Lower lobe of right lung (tissue), 2 donors: ENCODE measurements around the gene WDR62. TPM values are rescaled to one million over a fixed set of nuclear protein-coding genes. Genes with fewer than 3 reads are reported as not detected.

Experiments
- ATAC-seq, 2 donors: fragments of 200-7000 bp; cut with Tn5 transposase; one replicate each; pipeline ENCODE4 v1.9.1; 2020 to 2022; ENCODE audit warnings: mild to moderate bottlenecking in 2 of 2, moderate library complexity in 2 of 2
- DNase-seq: peaks from one replicate; pipeline ENCODE4 v3.0.0-alpha.2; 2020
- H3K27ac ChIP-seq: fragments of 200-600 bp; one replicate; pipeline ENCODE4 v1.8.0; 2022
- H3K27me3 ChIP-seq: fragments of 200-600 bp; one replicate; pipeline ENCODE4 v1.8.0; 2022; ENCODE audit warnings: low read depth
- H3K36me3 ChIP-seq: fragments of 200-600 bp; one replicate; pipeline ENCODE4 v1.8.0; 2022; ENCODE audit warnings: mild to moderate bottlenecking
- H3K4me1 ChIP-seq: fragments of 200-600 bp; one replicate; pipeline ENCODE4 v1.8.0; 2022
- H3K4me3 ChIP-seq: fragments of 200-600 bp; one replicate; pipeline ENCODE4 v1.8.0; 2022; ENCODE audit warnings: mild to moderate bottlenecking
- H3K9me3 ChIP-seq: fragments of 200-600 bp; one replicate; pipeline ENCODE4 v1.8.0; 2022
- intact Hi-C: fragments of 100-400 bp; cut with DNase I; formaldehyde crosslinking; loops from one replicate; pipeline ENCODE4 v1.11.0; 2022
- total RNA-seq: library from RNA; stranded (reverse); fragmentation: NEBNext Ultra II Directional; extraction: Animal tissue kit (Norgen Biotek cat#: 25700); gene quantifications from one replicate; pipeline ENCODE4 v1.2.1, GENCODE V29; 2021
- TF ChIP-seq, protein P1 (sequence below): fragments of 200-600 bp; IDR thresholded peaks from one replicate; pipeline ENCODE4 v1.8.0; 2022; ENCODE audit warnings: antibody characterized with exemption, mild to moderate bottlenecking
- donor health status: DM: no; HTN: yes; CAD: no; lungs with severe emphysema.

The WDR62 gene
- total RNA-seq, 1 donor from 2014 or later, result 1.3 TPM

DNA sequence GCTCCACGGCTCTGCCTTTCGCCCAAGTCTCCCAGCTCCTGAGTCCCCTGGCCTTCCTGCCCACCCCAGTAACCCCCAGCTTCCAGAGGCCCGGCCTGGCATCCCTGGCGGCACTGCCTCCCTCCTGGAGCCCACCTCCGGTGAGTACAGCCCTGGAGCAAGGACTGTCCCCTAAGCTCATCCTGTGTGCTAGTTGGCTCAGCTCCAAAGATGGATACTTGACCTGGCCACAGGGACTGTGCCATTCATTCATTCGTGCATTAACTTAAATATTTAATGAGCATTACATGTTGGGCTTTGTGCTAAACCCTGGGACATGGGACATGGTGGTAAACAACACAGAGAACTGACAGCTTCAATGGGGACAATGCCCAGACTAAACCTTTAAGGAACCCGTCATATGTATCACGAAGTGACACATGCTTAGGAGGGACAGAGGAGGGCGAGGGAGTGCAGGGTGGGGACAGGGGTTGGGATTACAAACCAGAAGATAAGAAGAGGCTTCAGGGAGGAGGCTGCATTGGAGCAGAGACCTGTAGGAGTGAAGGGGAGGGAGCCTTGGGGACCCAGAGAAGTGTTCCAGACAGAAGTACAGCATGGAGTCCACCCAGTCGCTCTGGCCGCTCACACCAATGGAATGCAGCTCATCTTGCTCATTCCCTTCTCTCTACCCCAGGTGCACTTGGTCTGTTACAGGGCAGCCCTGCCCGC lies 49.3 kb downstream of the WDR62 start:
- intact Hi-C loops, result no loop called here
- no peak overlapping the region for H3K4me3 ChIP-seq
- ATAC-seq, result no peak

DNA sequence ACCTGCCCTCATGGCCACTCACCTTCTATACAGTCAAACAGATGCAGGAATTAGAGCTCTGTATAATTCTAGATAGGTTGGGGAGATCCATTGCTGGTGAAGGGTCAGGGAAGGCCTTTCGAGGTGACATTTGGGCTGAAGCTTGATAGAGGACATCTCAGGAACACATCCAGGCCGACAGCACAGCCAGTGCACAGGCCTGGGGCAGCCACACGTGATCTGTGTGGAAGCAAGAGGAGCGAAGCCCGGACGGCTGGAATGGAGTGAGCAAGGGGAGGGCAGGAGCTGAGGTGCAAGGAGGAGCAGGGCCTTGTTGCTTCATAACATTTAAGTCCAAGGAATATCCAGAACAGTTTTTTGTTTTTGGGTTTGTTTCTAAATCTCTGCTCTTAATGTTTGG lies 51.7 kb downstream of the WDR62 start:
- Histone ChIP-seq H3K27me3 (no peaks in the 10 kb centered on the region), H3K4me3 (no peak overlapping the region), H3K36me3 (peaks cover 10% of the 10 kb centered on the region), H3K9me3 (no peaks in the 10 kb centered on the region), H3K4me1 (no peaks in the 10 kb centered on the region), H3K27ac (no peak overlapping the region)
- DNase-seq (no peak), ATAC-seq (no peak)
- intact Hi-C loops, result no loop called here
- TF ChIP-seq, protein P1, sequence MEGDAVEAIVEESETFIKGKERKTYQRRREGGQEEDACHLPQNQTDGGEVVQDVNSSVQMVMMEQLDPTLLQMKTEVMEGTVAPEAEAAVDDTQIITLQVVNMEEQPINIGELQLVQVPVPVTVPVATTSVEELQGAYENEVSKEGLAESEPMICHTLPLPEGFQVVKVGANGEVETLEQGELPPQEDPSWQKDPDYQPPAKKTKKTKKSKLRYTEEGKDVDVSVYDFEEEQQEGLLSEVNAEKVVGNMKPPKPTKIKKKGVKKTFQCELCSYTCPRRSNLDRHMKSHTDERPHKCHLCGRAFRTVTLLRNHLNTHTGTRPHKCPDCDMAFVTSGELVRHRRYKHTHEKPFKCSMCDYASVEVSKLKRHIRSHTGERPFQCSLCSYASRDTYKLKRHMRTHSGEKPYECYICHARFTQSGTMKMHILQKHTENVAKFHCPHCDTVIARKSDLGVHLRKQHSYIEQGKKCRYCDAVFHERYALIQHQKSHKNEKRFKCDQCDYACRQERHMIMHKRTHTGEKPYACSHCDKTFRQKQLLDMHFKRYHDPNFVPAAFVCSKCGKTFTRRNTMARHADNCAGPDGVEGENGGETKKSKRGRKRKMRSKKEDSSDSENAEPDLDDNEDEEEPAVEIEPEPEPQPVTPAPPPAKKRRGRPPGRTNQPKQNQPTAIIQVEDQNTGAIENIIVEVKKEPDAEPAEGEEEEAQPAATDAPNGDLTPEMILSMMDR, result no peak

More for the DNA sequence above, 49.3 kb downstream of the WDR62 start:
- Histone ChIP-seq H3K4me1 (no peaks in the 10 kb centered on the region), H3K36me3 (no peaks in the 10 kb centered on the region), H3K27me3 (no peaks in the 10 kb centered on the region), H3K9me3 (no peaks in the 10 kb centered on the region), H3K27ac (no peak overlapping the region)
- no peak for DNase-seq
- TF ChIP-seq, protein P1, result no peak

DNA sequence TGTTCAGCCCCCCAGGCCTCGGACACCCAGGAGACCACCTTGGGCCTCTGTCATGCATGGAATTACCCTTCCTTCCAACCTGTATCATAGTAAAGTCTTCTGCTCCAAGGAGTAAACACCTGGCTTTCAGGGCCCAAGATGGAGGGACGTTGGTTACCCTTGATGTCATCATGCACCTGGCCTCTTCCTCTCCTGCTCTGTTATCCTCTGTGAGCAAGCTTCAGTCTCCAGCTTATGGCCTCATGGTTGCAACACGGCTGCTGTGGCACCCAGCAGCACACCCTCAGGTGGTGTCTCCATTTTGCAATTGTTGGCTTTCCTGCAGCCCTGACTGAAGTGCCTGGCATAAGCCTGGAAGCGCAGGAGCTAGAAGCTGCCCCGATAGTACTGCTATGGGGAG lies 52.3 kb downstream of the WDR62 start:
- Histone ChIP-seq H3K9me3 (no peaks in the 10 kb centered on the region), H3K27me3 (no peaks in the 10 kb centered on the region), H3K27ac (no peak overlapping the region), H3K4me3 (no peak overlapping the region), H3K36me3 (peaks cover 16% of the 10 kb centered on the region), H3K4me1 (no peaks in the 10 kb centered on the region)
- ATAC-seq, result no peak
- TF ChIP-seq, protein P1, result no peak
- intact Hi-C loops, result no loop called here
- no peak for DNase-seq

DNA sequence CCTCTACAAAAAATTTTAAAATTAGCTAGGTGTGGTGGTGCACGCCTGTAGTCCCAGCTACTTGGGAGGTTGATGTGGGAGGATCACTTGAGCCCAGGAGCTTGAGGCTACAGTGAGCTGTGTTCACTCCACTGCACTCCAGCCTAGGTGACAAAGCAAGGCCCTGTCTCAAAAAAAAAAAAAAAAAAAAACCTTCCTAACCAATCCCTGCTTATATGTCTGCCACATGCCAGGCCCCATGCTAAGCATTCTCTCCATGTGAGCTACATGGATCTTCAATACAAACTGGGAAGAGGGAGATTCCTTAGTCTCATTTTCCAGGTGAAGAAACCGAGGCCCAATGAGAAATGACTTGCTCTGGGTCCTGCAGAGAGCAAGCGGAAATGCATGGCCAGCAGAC lies 54.0 kb downstream of the WDR62 start:
- intact Hi-C loops, result no loop called here
- Histone ChIP-seq H3K4me3 (no peak overlapping the region), H3K36me3 (peaks cover 33% of the 10 kb centered on the region), H3K4me1 (peaks cover 6% of the 10 kb centered on the region), H3K27me3 (no peaks in the 10 kb centered on the region), H3K27ac (no peak overlapping the region), H3K9me3 (no peaks in the 10 kb centered on the region)
- TF ChIP-seq, protein P1, result no peak
- DNase-seq (no peak), ATAC-seq (no peak)

DNA sequence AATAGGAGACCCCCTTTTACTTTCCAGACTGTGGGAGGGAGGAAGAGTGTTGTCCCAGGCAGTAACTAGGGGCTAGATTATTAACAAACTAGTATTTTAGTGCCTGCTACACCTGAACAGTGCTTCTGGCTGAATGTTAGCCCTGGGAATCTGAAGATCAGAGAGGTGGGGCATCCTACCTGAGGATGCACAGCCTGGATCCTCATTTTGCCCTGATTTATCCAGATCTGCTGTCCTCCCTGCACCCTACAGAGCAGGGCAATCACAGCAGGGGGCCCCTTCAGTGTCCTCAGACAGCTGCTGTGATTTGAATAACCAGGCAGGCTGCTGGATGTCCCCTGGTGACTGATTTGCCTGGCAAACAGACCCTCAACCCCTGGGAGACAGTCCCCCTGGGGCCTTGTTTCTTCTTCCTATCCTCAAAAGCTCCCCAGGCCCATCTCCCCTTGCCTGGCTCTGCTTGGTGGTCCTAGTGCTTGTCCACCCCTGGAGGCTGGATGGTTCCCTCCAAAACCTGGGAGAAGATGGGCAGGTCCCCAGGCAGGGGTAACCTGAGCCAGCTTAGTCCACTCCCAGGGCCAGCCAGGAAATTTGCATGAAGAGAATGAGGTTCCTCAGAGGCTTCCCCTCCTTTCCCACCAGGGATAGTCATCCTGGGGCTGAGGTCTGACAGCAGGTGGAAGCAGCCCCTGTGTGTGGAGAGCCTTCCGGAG lies 55.9 kb downstream of the WDR62 start, which contains the start of gene OVOL3:
Gene OVOL3 (plus strand): TSS at position 657 of the 713 bp plus-strand sequence. CDS start 60 bp downstream, outside the sequence.
- intact Hi-C loops, result no loop called here
- no peak within 1 kb of the TSS for H3K27ac ChIP-seq
- H3K27me3 ChIP-seq, result no peaks in the 10 kb centered on the region
- H3K4me3 ChIP-seq, result no peak within 1 kb of the TSS
- ATAC-seq (no peak), DNase-seq (no peak)
- TF ChIP-seq, protein P1, result no peak
- H3K4me1 ChIP-seq, result peaks cover 12% of the 10 kb centered on the region
- peaks cover 33% of the 10 kb centered on the region for H3K36me3 ChIP-seq
- H3K9me3 ChIP-seq, result no peaks in the 10 kb centered on the region
